IPS DF 4.7 (cell line): ENCODE measurements around the gene HLCS.
A peak's percentile ranks its signal among the peaks of the same experiment; 100 is the strongest.
"Not testable (repeated sequence)": the region's sequence is repeated elsewhere in the genome, so short reads cannot be mapped to it uniquely, and the experiment has no call there.

ENCODE experiments used
- DNase-seq: peaks from one replicate; pipeline ENCODE4 v3.0.0-alpha.2; 2013; ENCODE audit warnings: low spot score; ENCODE audit errors: extremely low read depth

Gene HLCS

GRCh38 chr21:36966066-36966820 is at the start of gene HLCS:
Gene HLCS, minus strand, starts transcription at chr21:36966669. Its CDS starts 31 bp downstream, at chr21:36966638.
- DNase-seq, result no peak

GRCh38 chr21:37009740-37010341 is 43.4 kb upstream of the HLCS start:
- peak; percentile 76 for DNase-seq

- DNase-seq, result no peak
These were observed 42.3 kb upstream of the HLCS start for GRCh38 chr21:37008724-37009123.

- DNase-seq, result no peak
These were observed 40.2 kb upstream of the HLCS start, which contains the start of gene RIPPLY3 for GRCh38 chr21:37006486-37007291. Gene RIPPLY3, plus strand, starts transcription at chr21:37006702. Its CDS starts 71 bp downstream, at chr21:37006773.

- no peak for DNase-seq
These were observed 39.3 kb upstream of the HLCS start for GRCh38 chr21:37005548-37006485.

- DNase-seq, result not testable (repeated sequence)
These were observed 37.4 kb upstream of the HLCS start for GRCh38 chr21:37003917-37004316.

GRCh38 chr21:37002851-37003250 is 36.4 kb upstream of the HLCS start:
- not testable (repeated sequence) for DNase-seq

GRCh38 chr21:37001441-37001840 is 35.0 kb upstream of the HLCS start:
- no peak for DNase-seq

- DNase-seq, result no peak
These were observed 33.9 kb upstream of the HLCS start for GRCh38 chr21:37000381-37000780.

GRCh38 chr21:36999131-36999898 is 32.8 kb upstream of the HLCS start:
- no peak for DNase-seq

GRCh38 chr21:36995285-36995684 is 28.8 kb upstream of the HLCS start:
- not testable (repeated sequence) for DNase-seq

GRCh38 chr21:36994501-36995158 is 28.2 kb upstream of the HLCS start:
- no peak for DNase-seq

GRCh38 chr21:36992671-36993070 is 26.2 kb upstream of the HLCS start:
- DNase-seq, result no peak

GRCh38 chr21:36990508-36991205 is 24.2 kb upstream of the HLCS start:
- no peak for DNase-seq

GRCh38 chr21:36989699-36990507 is 23.4 kb upstream of the HLCS start:
- DNase-seq, result no peak

- DNase-seq, result not testable (repeated sequence)
These were observed 22.8 kb upstream of the HLCS start for GRCh38 chr21:36989199-36989698.

GRCh38 chr21:36988536-36988935 is 22.1 kb upstream of the HLCS start:
- no peak for DNase-seq

- DNase-seq, result no peak
These were observed 21.4 kb upstream of the HLCS start for GRCh38 chr21:36987845-36988244.
